K562 (cell line): ENCODE measurements around the gene SMC5. TPM values are rescaled to one million over a fixed set of nuclear protein-coding genes. Genes with fewer than 3 reads are reported as not detected.

Experiments used
- ARHGAP35 ChIP-seq: fragments of 450-650 bp; IDR thresholded peaks from 2 replicates; pipeline ENCODE4 v1.6.1; 2018; ENCODE audit not compliant: partially characterized antibody
- ARID1B ChIP-seq: fragments of 450-650 bp; IDR thresholded peaks from 2 replicates; pipeline ENCODE4 v1.6.1; 2016; ENCODE audit warnings: antibody characterized with exemption, mild to moderate bottlenecking, inconsistent platforms
- EGR1 ChIP-seq: fragments of 450-650 bp; conservative IDR thresholded peaks from 2 replicates; pipeline ENCODE4 v1.6.1; 2017; ENCODE audit warnings: mild to moderate bottlenecking
- FIP1L1 ChIP-seq: fragments of 200-400 bp; formaldehyde crosslinking; IDR thresholded peaks from 2 replicates; pipeline ENCODE4 v1.6.1; 2018; ENCODE audit warnings: mild to moderate bottlenecking, low read depth, low read length; ENCODE audit not compliant: poor library complexity, severe bottlenecking
- HCFC1 ChIP-seq: IDR thresholded peaks from 2 replicates; pipeline ENCODE4 v1.6.1; 2012; ENCODE audit warnings: low read depth, low read length, improper control_type of control experiment
- HDAC8 ChIP-seq: fragments of 450-650 bp; IDR thresholded peaks from 2 replicates; pipeline ENCODE4 v1.6.1; 2016; ENCODE audit warnings: mild to moderate bottlenecking, missing genetic modification characterization, moderate library complexity, missing compliant biosample characterization
- MTA2 ChIP-seq: fragments of 450-650 bp; IDR thresholded peaks from 2 replicates; pipeline ENCODE4 v1.6.1; 2016; ENCODE audit warnings: low read depth
- MYNN ChIP-seq, 2 experiments: sonication (generic); formaldehyde crosslinking in 1 of 2; IDR thresholded peaks; 2 replicates each; pipeline versions ENCODE4 v1.5.0 to v1.6.1; 2016 to 2020; ENCODE audit warnings: antibody characterized with exemption in 1 of 2, missing genetic modification reagents in 1 of 2
- REST ChIP-seq, 2 experiments: fragments of 450-650 bp; formaldehyde crosslinking in 1 of 2; IDR thresholded peaks; 2 replicates each; pipeline versions ENCODE4 v1.4.0 to v1.6.1; 2014 to 2020; ENCODE audit warnings: mild to moderate bottlenecking in 2 of 2, borderline replicate concordance in 1 of 2, low read depth in 1 of 2
- RFX7 ChIP-seq: fragments of 250-450 bp; sonication (Bioruptor Pico); IDR thresholded peaks from 2 replicates; pipeline ENCODE4 v1.5.1; 2021; ENCODE audit warnings: mild to moderate bottlenecking
- SMAD4 ChIP-seq: fragments of 250-450 bp; sonication (Bioruptor Pico); conservative IDR thresholded peaks from 2 replicates; pipeline ENCODE4 v1.8.0; 2021; ENCODE audit warnings: inconsistent platforms, mild to moderate bottlenecking, moderate library complexity
- SMARCE1 ChIP-seq: fragments of 450-650 bp; IDR thresholded peaks from 2 replicates; pipeline ENCODE4 v1.7.1; 2016; ENCODE audit warnings: mild to moderate bottlenecking
- TBL1XR1 ChIP-seq, 2 experiments: IDR thresholded peaks; 2 replicates each; pipeline ENCODE4 v1.6.1; 2012; ENCODE audit warnings: improper control_type of control experiment in 2 of 2, low read length in 2 of 2, mild to moderate bottlenecking in 1 of 2
- ZNF395 ChIP-seq: fragments of 200-800 bp; sonication (Bioruptor generic); IDR thresholded peaks from 2 replicates; pipeline ENCODE4 v1.6.1; 2017; ENCODE audit warnings: missing genetic modification characterization, missing compliant biosample characterization
- ZNF512 ChIP-seq: IDR thresholded peaks from 2 replicates; pipeline ENCODE4 v1.6.1; 2016; ENCODE audit warnings: missing genetic modification characterization, missing compliant biosample characterization
- ZNF639 ChIP-seq, 2 experiments: fragments of 200-800 bp in 1 of 2; sonication (Bioruptor generic) in 1 of 2; sonication (generic) in 1 of 2; formaldehyde crosslinking in 1 of 2; IDR thresholded peaks in 1 of 2; conservative IDR thresholded peaks in 1 of 2; 2 replicates each; pipeline versions ENCODE4 v1.5.0 to v1.6.1; 2016 to 2020; ENCODE audit warnings: missing compliant biosample characterization in 1 of 2, missing genetic modification characterization in 1 of 2, missing genetic modification reagents in 1 of 2
- polyA plus RNA-seq, 8 experiments: library from polyadenylated mRNA; depleted of rRNA in 4 of 8; stranded (reverse) in 5 of 8; unstranded in 3 of 8; fragments of >200 nt; fragmentation: Nextera tagmentation in 2 of 8; fragmentation: Illumina TruSeq in 1 of 8; extraction: Ambion mirVana in 2 of 8; extraction: Trizol in 1 of 8; gene quantifications; 2 replicates each; pipeline versions ENCODE4 v1.2.1 to v1.2.3, GENCODE V29; 2011 to 2014; ENCODE audit warnings: inconsistent platforms in 1 of 8, missing spikeins in 1 of 8
- total RNA-seq, 7 experiments: library from RNA; depleted of rRNA in 6 of 7; stranded (reverse); fragments of >200 nt in 6 of 7; fragmentation: Illumina TruSeq in 2 of 7; extraction: Trizol in 2 of 7; gene quantifications; 2 replicates each; pipeline versions ENCODE4 v1.2.1 to v1.2.3, GENCODE V29; 2011 to 2021; ENCODE audit warnings: low replicate concordance in 1 of 7

The SMC5 gene
- total and polyA plus RNA-seq, 9 of the 15 experiments (the other 6 are each of a cell fraction or from before 2014, with no cell fraction given): 3.5 to 43.2 (median 21.4) TPM

GRCh38 chr9:70398145-70398556, 139.4 kb downstream of the SMC5 start (continued):
- TF ChIP-seq ZNF639 (CRISPR knock-in tag; conservative IDR thresholded peaks at IDR 0.05 in 1 of 2, IDR thresholded peaks at IDR 0.05 in 1 of 2): peak in 1 of 2 experiments; percentile 74; a peak in 2 of 4 replicates
- TF ChIP-seq MYNN (IDR thresholded peaks at IDR 0.05): no peak
- TF ChIP-seq MYNN (CRISPR knock-in tag; IDR thresholded peaks at IDR 0.05): no peak
- no peak for TF ChIP-seq RFX7 (CRISPR knock-in tag)
- peak; percentile 71; the same call in 1 of the 2 replicates for TF ChIP-seq ZNF395
- TF ChIP-seq ZNF512 (tag): no peak
- TF ChIP-seq FIP1L1: no peak
- no peak for TF ChIP-seq HCFC1
- TF ChIP-seq MTA2: peak; percentile 91
- TF ChIP-seq ARHGAP35: no peak
- peak; percentile 96 for TF ChIP-seq ARID1B
- TF ChIP-seq HDAC8 (tag): no peak
- peak; percentile 95 for TF ChIP-seq SMAD4
- TF ChIP-seq SMARCE1: peak; percentile 82
- TF ChIP-seq REST (IDR thresholded peaks at IDR 0.05; ENCODE audit: borderline replicate concordance): peak; percentile 35; the same call in 1 of the 2 replicates
- no peak for TF ChIP-seq REST (CRISPR knock-in tag; IDR thresholded peaks at IDR 0.05; ENCODE audit: low read depth)
- peak; percentile 80; a peak in 3 of 4 replicates for TF ChIP-seq TBL1XR1 (IDR thresholded peaks at IDR 0.05; ENCODE audit: low read length in 2 of 2)
- no peak for TF ChIP-seq EGR1
